CD4-positive, alpha-beta T cell treated with Interleukin-17A for 4 hours (primary cell): ENCODE measurements around the gene TPPP.

ENCODE experiments used
- DNase-seq: peaks from one replicate; pipeline ENCODE4 v3.0.0-alpha.2; 2020; ENCODE audit warnings: mixed read lengths

Gene TPPP

DNA sequence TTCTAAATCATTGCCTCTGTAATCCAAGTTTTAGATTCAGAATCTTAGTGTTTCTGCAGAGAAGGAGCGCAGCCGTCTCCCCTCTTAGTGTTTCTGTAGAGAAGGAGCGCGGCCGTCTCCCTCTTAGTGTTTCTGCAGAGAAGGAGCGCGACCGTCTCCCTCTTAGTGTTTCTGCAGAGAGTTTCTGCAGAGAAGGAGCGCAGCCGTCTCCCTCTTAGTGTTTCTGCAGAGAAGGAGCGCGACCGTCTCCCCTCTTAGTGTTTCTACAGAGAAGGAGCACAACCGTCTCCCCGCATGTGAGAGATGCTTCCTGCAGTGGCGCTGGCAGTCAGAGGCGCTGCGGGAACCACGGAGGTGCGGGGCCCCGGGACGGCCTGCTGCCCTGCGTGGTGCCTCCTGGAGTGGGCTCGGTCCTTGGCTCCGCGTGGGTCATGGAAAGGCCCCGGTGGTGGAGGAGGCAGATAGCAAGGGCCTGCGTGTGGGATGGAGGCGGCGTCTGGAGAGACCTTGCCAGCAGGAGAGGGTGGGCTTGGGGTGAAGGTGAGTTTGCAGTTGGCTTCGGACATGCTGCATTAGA lies 70.1 kb downstream of the TPPP start:
- DNase-seq = no peak

DNA sequence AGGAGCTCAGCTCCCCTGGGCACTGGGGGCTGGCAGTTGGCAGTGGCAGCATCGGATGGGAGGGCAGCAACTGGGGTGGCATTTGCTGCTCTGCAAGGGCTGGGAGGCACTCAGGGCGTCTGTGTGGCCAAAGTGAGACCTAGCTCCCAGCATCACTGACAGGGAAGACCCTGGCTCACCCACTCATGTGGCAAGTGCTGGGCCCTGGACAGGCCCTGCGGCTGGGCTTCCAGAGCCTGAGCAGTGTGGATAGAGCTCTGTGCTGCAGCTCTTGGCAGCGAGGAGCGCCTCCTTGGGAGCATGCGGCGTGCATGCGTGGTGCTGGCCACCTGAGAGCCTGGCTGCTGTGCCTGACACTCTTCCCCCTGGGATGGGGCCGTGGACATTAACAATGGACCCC lies 70.8 kb downstream of the TPPP start:
- DNase-seq = no peak

DNA sequence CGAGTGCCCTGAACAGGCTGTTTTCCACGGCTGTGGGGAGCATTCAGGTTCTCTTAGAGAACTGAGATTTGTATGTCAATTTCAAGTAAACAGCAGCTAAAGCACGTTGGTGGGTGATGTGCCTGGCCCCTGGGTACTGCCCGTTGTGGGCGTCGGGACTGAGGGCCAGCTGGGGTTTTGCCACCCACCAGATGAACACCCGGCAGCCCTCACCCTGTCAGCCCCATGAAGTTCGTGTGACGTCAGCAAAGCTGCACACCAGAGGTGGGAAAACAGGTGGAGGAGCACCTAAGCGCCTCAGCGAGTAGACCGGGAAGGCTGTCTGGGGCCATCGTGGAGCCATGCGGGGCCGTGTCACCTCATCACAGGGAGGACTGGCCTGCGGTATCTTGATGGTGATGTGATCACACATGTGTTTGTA lies 71.8 kb downstream of the TPPP start:
- no peak for DNase-seq

DNA sequence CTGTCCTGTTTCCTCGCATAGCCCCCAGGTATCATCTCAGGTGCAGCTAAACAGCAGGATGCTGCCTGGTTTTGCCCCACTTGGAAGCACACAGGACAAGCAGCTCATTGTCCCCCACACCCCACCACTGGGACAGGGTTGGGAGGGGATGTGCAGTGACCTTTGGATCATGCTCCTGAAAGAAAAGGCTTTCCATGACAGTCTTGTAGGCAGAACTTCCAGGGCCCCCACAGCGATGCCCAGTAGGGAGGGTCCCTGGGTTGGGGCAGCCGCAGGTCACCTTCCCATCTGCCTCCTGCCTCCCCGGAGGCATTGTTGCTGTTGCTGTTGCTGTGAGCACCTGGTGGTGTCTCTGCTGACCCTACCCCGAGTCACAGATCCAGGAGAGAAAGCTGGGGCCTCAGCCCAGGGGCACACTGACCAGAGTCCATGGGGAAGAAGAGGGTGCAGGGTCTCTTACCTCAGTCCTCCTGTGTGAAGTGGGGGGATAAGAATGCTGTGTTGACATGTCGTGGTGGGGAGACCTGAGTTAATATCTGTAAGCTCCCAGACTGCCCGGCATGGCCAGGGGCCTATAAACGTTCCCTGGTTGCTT lies 72.5 kb downstream of the TPPP start:
- no peak for DNase-seq

DNA sequence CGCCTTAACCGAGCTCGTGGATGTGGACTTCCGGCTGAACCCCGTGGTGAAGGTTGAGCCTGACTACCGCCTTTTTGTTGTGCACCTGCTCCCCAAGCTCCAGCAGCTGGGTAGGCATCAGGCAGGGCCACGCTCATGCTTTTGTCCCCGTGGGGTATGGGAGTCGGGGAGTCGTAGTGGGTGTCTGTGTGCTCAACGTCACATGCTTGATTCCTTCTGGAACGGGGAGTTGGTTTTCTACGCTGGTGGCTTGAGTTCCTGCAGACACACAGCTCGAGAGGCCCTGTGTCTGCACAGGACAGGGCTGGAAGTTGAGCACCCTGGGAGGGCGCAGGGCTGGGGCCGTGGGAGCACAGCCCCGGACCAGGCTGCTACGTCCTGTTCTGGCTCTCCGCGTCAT lies 73.0 kb downstream of the TPPP start:
- DNase-seq = no peak

DNA sequence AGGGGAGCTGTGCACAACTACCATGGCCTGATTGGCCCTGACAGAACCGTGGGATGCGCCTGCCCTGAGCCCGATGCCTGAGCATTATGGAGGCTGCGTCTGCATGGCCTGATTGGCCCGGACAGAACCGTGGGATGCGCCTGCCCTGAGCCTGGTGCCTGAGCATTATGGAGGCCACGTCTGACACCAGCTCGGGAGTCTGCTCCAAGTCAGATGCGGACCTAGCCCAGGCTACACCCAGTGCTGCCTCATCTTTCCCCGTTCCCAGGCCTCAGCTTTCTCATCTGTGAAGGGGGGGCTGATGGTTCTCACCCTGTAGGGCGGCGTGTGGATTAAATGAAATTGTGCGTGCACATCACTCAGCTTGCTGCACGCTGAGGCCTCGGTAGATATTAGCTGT lies 73.7 kb downstream of the TPPP start:
- DNase-seq = no peak

DNA sequence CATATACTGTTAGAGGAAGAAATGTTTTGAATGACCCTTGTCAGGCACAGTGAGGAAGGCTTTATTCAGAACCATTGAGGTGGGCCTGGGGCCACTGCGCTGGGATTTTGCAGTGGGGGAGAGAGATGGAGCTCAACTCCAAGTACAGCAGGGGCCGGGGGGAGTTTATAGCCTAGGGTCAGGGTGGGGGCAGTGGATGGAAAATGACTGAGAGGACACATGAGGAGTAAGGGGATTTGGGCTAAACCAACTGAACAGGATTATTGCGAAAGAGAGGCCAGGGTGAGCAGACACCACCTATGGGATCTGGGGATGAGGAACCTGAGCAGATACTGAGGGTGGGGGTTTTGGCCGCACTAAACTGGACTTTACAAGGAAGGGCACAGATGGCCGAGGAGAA lies 74.7 kb downstream of the TPPP start:
- no peak for DNase-seq

DNA sequence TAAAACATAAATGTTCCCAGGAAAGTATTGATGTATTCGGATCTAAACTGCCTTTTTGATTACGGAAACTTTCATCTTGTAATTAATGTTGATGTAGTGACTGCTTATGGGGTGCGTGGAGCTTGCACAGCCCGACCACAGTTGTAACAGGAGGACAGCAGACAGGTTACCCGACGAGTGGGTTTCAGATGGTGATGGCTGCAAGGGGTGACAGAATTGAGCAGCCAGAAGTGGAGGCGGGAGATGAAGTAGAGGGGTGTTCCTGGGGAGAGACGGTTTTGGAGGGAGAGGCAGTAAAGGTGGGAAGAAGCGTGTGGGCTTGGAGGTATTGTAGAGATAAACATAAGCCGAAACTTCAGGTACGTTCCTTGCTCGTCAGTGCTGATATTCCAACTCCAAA lies 75.3 kb downstream of the TPPP start:
- DNase-seq = no peak

DNA sequence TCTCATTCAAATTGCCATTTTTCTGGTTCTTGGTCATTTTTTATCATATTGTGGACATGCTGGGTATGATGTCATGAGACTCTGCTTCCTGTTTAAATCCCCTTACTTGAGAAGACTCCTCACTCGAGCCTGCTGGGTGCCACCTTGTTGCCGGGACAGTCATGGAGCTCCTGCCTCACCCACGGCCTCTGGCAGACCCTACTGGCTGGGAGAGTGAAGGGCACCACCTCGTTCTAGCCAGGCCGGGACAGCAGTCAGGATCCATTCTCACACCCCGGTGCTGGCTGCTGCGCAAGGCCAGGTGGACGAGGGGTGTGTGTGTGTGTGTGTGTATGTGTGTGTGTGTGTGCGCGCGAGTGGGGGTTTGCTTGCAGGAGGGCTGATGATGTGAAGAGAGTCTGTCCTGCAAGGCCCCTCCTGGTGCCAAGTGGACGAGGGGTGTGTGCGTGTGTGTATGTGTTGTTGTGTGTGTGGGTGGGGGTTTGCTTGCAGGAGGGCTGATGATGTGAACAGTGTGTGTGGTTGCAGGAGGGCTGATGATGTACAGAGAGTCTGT lies 76.6 kb downstream of the TPPP start:
- DNase-seq = no peak

DNA sequence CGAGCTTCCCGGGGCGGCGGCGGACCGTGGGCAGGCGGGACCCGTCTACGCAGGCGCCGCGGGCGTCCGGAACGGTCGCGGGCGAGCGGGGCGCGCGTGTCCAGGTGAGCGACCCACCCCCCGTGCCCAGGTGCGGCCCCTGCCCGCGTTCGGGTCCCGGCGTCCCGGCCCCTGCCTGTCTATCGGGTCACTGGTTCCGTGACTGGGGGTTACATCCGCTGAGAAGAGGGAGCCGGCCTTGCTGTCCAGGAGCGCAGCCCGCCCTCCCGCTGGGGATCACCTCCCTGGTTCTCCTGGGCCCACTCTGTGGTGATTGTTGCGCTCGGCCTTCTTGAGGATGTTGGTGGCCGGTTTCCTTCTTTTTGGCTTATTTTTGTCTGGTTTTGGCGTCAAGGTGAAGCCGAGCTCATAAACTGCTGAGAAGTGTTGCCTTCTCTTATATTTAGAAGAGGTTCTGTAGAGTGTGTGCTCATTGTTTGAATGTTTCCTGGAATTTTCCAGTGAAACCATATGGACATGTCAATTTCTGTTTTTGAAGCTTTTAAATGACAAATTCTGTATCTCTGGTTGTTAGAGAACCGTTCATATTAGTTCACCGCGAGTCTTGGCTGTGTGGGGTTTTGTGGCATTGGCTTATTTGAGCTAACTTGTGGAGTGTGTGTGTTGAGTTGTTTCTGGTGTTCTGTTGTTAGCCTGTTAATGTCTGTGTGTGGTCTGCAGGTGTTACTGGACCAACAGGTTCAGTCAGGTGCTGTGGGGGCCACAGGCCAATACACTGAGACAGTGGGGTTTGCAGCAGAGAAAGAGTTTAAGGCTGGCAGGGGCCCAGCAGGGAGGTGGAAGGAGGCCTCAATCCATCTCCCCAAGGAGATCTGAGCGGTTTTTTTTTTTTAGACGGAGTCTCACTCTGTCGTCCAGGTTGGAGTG lies 80.4 kb downstream of the TPPP start:
- DNase-seq = no peak

DNA sequence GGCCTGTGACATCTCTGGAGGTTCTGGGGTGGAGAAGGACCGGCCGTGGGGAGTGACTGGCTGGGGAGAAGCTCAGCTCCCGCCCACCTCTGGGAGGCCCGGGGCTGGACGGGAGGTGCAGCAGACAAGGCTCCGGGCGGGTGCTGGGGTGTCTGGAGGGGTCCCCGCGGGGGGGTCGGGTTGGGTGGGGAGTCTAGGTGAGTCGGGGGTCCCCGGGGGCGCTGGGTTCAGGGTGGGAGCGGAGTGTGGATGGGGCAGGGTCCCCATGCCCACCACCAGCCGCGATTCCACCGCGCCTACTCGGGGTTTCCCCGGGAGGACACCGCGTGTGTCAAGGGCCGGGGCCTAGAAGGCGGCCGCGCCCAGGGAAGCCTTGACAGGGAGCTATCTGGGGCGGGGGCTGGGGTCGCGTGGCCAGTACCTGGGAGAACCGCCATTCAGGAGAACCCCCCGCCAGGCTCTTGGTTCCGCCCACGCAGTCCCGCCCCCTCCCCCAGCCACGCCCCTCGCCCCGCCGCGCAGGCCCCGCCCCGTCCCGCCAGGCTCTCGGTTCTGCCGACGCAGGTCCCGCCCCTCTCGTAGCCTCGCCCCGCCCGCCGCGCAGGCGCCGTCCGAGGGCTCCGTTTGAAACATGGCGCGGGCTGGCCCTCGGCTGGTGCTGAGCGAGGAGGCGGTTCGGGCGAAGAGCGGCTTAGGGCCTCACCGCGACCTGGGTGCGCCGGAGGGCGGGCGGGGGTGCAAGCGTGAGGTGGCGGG lies 81.2 kb downstream of the TPPP start, which contains the start of gene CEP72:
Gene CEP72 (plus strand): TSS at position 610 of the 756 bp plus-strand sequence. CDS start 22 bp downstream, at position 632.
- DNase-seq = peak; percentile 96

DNA sequence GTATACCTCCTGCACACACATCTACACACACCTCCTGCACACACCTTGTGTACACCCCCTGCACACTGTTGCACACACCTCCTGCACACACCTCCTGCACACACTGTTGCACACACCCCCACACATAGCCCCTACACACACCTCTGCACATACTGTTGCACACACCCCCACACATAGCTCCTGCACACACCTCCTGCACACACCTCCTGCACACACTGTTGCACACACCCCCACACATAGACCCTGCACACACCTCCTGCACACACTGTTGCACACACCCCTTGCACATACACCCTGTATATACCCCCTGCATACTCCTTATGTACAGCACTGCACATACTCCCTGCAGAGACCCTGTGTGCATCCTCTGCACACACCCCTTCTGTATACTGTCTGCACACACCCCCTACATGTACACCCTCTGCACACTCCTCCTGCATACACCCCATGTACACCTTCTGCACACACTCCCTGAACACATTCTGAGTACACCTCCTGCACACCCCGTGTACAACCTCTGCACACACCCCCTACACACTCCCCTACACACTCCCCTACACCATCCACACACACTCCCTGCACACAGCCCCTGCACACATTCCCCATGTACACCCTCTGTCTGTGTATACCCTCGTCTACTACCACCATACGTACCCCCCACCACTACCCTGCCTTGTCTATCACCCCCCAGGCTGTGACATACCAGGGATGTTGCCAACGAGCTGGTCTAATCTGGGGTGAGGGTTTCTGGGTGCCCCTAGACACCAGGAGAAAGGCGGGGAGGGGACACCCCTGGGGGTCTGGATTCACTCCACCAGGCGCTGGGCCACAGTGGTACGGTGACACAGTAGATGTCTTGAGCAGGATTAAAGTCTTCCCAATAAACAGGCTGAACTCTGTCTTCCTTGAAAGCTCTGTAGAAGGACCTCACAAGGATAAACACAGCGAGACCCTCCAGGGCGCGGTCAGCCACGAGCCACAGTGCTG lies 82.1 kb downstream of the TPPP start:
- DNase-seq = no peak

DNA sequence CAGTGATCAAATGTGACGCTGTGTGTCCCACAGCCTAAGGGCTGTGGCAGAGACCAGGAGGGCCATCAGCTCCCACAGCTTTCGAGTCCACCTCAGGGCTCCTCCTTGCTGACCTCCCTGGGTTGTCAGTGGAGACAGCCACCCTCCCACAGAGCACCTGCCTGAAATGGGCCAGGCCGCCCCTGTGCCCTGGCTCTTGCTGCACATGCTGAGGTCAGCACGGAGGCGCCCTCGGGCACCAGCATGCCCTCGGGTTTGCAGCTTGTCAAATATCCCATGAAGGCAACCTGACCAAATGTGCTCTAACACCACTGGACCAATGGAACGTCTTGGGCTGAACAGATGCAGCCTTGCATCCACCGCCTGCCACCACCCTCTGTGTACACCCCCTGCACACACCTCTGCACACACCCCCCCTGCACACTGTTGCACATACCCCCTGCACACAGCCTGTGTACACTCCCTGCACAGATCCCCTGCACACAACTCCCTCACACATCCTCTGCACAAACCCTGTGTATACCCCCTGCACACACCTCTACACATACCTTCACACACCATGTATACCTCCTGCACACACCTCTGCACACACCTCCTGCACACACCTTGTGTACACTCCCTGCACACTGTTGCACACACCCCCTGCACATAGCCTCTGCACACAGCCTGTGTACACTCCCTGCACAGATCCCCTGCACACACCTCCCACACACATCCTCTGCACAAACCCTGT lies 83.0 kb downstream of the TPPP start:
- no peak for DNase-seq
